ENCODE measurements around the gene IQSEC1.

Gene IQSEC1

GRCh38 chr3:12944413-12944812 lies 128.8 kb downstream of the IQSEC1 start:
- no peak for DNase-seq (ENCODE audit: insufficient read length, low spot score)
- TF ChIP-seq POU2F2 (IDR thresholded peaks at IDR 0.05; ENCODE audit: low read depth, low read length): no peak
- FAIRE-seq: no peak

- TF ChIP-seq POLR2AphosphoS5 (IDR thresholded peaks at IDR 0.05; ENCODE audit: low read depth, low read length) (no peak), POU2F2 (IDR thresholded peaks at IDR 0.05; ENCODE audit: low read depth, low read length) (no peak), PAX5 (IDR thresholded peaks at IDR 0.05; ENCODE audit: insufficient read depth, low read length, severe bottlenecking) (no peak), POLR2A (IDR thresholded peaks at IDR 0.05; ENCODE audit: low read depth, low read length) (no peak), SPI1 (IDR thresholded peaks at IDR 0.05; ENCODE audit: low read depth, low read length) (no peak), TAF1 (IDR thresholded peaks at IDR 0.05; ENCODE audit: low read depth, low read length) (no peak)
- no peak for FAIRE-seq
- no peak for DNase-seq (ENCODE audit: insufficient read length, low spot score)
These were observed 129.9 kb downstream of the IQSEC1 start for GRCh38 chr3:12943124-12944021.

DNA sequence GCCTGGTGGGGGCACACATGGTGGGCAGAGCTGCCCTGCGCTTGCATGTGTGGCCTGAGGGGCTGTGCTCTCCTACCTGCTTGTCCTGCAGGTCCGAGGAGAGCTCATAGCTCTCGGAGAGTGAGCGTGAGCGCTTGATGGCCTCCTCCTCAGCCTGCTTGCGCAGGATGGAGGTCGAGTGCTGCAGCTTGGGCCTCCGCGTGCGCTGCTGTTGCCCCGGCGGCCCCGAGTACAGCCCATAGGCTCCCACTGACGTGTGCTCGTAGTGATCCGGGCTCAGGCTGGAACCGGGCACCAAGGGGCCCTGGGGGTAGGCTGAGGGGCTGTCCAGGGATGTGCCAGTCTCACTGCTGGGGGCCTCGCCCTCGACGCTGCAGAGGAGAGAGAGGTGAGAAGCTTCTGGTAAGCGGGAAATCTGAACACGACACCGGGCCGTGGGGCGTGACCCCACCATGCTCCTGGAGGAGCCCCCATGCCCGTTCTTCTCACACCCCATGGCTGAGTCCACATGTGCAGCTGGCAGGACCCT lies 131.7 kb downstream of the IQSEC1 start:
- TF ChIP-seq POLR2A (IDR thresholded peaks at IDR 0.05; ENCODE audit: low read depth, low read length) (no peak), POU2F2 (IDR thresholded peaks at IDR 0.05; ENCODE audit: low read depth, low read length) (no peak), TAF1 (IDR thresholded peaks at IDR 0.05; ENCODE audit: low read depth, low read length) (no peak), POLR2AphosphoS5 (IDR thresholded peaks at IDR 0.05; ENCODE audit: low read depth, low read length) (no peak), PAX5 (IDR thresholded peaks at IDR 0.05; ENCODE audit: insufficient read depth, low read length, severe bottlenecking) (no peak), SPI1 (IDR thresholded peaks at IDR 0.05; ENCODE audit: low read depth, low read length) (no peak)
- DNase-seq (ENCODE audit: insufficient read length, low spot score): no peak
- no peak for FAIRE-seq

DNA sequence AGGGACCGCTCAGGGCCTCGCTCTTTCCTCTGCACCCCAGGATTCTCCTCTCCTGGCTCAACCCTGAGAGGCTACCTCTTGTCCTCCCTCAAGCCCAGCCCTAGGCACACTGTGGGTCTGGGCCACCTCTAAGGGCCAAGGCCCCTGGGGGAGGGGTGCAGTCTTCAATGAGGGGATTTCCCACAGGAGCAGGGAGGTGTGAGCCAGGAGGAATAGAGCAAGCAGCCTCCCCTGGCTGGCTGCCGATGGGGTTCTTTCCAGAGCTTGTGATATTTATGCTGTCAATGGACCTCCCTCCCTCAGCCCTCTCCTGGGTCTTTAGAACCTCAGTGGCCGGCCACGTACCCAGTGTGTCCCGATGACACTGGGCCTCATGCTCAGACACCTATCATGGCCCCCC lies 132.4 kb downstream of the IQSEC1 start:
- DNase-seq (ENCODE audit: insufficient read length, low spot score): no peak
- TF ChIP-seq TAF1 (IDR thresholded peaks at IDR 0.05; ENCODE audit: low read depth, low read length) (no peak), POLR2A (IDR thresholded peaks at IDR 0.05; ENCODE audit: low read depth, low read length) (no peak), PAX5 (IDR thresholded peaks at IDR 0.05; ENCODE audit: insufficient read depth, low read length, severe bottlenecking) (no peak), POLR2AphosphoS5 (IDR thresholded peaks at IDR 0.05; ENCODE audit: low read depth, low read length) (no peak), SPI1 (IDR thresholded peaks at IDR 0.05; ENCODE audit: low read depth, low read length) (no peak), POU2F2 (IDR thresholded peaks at IDR 0.05; ENCODE audit: low read depth, low read length) (no peak)
- no peak for FAIRE-seq

DNA sequence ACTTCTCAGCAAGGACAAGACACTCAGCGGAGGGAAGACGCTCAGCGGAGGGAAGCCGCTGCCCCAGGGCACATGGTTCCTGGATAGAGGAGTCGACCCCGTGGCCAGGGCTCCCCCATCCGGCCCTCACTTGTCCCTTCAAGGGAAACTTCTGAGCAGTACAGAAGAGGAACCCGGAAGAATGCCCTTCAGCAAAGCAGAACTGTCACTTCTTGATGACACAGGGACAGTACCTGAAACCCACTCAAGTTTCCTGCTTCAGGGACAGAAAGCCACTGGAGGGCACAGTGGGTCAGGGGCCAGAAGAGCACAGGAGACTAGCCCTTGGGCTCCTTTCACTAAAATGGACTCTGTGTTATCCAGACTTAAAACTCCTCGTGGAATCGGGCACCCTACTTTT lies 134.1 kb downstream of the IQSEC1 start:
- DNase-seq (ENCODE audit: insufficient read length, low spot score) (no peak), FAIRE-seq (no peak)
- TF ChIP-seq POLR2A (IDR thresholded peaks at IDR 0.05; ENCODE audit: low read depth, low read length) (no peak), POLR2AphosphoS5 (IDR thresholded peaks at IDR 0.05; ENCODE audit: low read depth, low read length) (no peak), SPI1 (IDR thresholded peaks at IDR 0.05; ENCODE audit: low read depth, low read length) (peak; percentile 39), PAX5 (IDR thresholded peaks at IDR 0.05; ENCODE audit: insufficient read depth, low read length, severe bottlenecking) (no peak)

- DNase-seq (ENCODE audit: insufficient read length, low spot score) (no peak), FAIRE-seq (no peak)
- TF ChIP-seq PAX5 (IDR thresholded peaks at IDR 0.05; ENCODE audit: insufficient read depth, low read length, severe bottlenecking) (no peak), POLR2A (IDR thresholded peaks at IDR 0.05; ENCODE audit: low read depth, low read length) (no peak), SPI1 (IDR thresholded peaks at IDR 0.05; ENCODE audit: low read depth, low read length) (no peak)
These were observed 134.9 kb downstream of the IQSEC1 start for GRCh38 chr3:12938258-12938711.

DNA sequence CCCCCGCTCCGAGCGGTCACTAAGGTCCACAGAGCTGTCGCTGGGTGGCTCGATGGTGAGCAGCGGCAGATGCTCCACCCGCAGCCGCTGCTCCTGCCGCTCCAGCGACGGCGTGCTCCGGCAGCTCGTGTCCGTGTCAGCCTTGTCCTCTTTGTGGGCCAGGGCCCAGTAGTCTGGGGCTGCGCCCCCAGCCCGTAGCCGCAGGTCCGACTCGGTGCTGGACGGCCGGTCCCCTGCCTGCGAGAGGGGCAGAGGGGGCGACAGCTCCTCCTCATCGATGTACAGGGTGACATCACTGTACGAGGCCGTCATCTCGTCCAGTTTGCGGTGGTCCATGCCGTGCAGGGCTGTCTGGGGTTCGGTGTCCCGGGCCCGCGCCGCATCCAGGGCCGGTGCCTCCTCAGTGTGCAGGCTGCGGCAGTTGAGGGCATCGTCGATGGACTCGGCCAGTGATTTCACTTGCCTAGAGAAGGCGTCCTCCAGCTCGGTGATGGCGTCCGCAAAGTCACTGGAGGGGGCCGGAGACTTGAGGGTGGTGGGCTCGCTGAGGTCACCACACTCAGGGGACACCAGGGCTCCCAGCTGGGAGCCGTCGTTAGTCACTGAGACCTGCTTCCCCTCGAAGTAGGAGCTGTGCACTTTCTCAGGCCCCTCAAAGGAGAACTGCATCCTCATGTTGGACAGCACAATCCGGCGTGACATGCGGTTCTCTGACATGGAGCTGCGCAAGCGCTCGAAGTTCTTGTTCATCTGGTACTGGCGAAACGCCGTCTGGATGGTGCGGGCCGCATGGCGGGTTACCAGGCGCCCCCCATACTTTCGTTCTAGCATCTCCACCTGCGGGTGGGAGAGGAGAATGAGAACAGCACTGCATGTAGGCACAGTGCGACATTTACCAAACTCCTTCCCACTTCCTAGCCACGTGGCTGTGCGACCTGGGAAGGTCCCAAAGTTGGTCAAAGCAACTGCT lies 137.1 kb downstream of the IQSEC1 start:
- no peak for DNase-seq (ENCODE audit: insufficient read length, low spot score)
- TF ChIP-seq POLR2AphosphoS5 (IDR thresholded peaks at IDR 0.05; ENCODE audit: low read depth, low read length) (no peak), POLR2A (IDR thresholded peaks at IDR 0.05; ENCODE audit: low read depth, low read length) (no peak), PAX5 (IDR thresholded peaks at IDR 0.05; ENCODE audit: insufficient read depth, low read length, severe bottlenecking) (no peak), POU2F2 (IDR thresholded peaks at IDR 0.05; ENCODE audit: low read depth, low read length) (no peak), TAF1 (IDR thresholded peaks at IDR 0.05; ENCODE audit: low read depth, low read length) (no peak), SPI1 (IDR thresholded peaks at IDR 0.05; ENCODE audit: low read depth, low read length) (no peak)
- FAIRE-seq: no peak

GRCh38 chr3:12935023-12935860 lies 138.0 kb downstream of the IQSEC1 start:
- DNase-seq (ENCODE audit: insufficient read length, low spot score): no peak
- FAIRE-seq: no peak
- TF ChIP-seq PAX5 (IDR thresholded peaks at IDR 0.05; ENCODE audit: insufficient read depth, low read length, severe bottlenecking) (no peak), SPI1 (IDR thresholded peaks at IDR 0.05; ENCODE audit: low read depth, low read length) (no peak), POLR2A (IDR thresholded peaks at IDR 0.05; ENCODE audit: low read depth, low read length) (no peak), POU2F2 (IDR thresholded peaks at IDR 0.05; ENCODE audit: low read depth, low read length) (no peak), TAF1 (IDR thresholded peaks at IDR 0.05; ENCODE audit: low read depth, low read length) (no peak), POLR2AphosphoS5 (IDR thresholded peaks at IDR 0.05; ENCODE audit: low read depth, low read length) (no peak)
